HTR-8/SVneo (cell line): ENCODE measurements around the gene PNPLA7.
"Not testable (repeated sequence)": the region's sequence is repeated elsewhere in the genome, so short reads cannot be mapped to it uniquely, and the experiment has no call there.

ENCODE experiments used
- DNase-seq: peaks from one replicate; pipeline ENCODE4 v3.0.0; 2011; ENCODE audit warnings: low spot score, mixed read lengths; ENCODE audit not compliant: insufficient read length
- FAIRE-seq: peaks from 2 replicates; lab custom pipeline; 2011; peaks lifted over from hg19 to GRCh38; lab: Jason Lieb, UNC

PNPLA7 gene

GRCh38 chr9:137485343-137486140 is 64.7 kb downstream of the PNPLA7 start:
- FAIRE-seq (no peak), DNase-seq (no peak)

GRCh38 chr9:137484551-137485315 is 65.5 kb downstream of the PNPLA7 start:
- no peak for FAIRE-seq

GRCh38 chr9:137482094-137482781 is 68.0 kb downstream of the PNPLA7 start:
- DNase-seq, result peak; percentile 71
- peak; percentile 72 for FAIRE-seq

More at GRCh38 chr9:137484551-137485315, 65.5 kb downstream of the PNPLA7 start:
- DNase-seq, result no peak

GRCh38 chr9:137480686-137481683 is 69.2 kb downstream of the PNPLA7 start:
- DNase-seq (no peak), FAIRE-seq (no peak)

- DNase-seq (no peak), FAIRE-seq (no peak)
These were observed 70.1 kb downstream of the PNPLA7 start for GRCh38 chr9:137479892-137480685.

GRCh38 chr9:137478962-137479861 is 71.0 kb downstream of the PNPLA7 start:
- FAIRE-seq, result no peak
- no peak for DNase-seq

GRCh38 chr9:137478613-137478961 is 71.6 kb downstream of the PNPLA7 start:
- DNase-seq (no peak), FAIRE-seq (no peak)

GRCh38 chr9:137477778-137478612 is 72.2 kb downstream of the PNPLA7 start:
- FAIRE-seq, result no peak
- no peak for DNase-seq

- FAIRE-seq (no peak), DNase-seq (no peak)
These were observed 73.3 kb downstream of the PNPLA7 start for GRCh38 chr9:137476856-137477255.

GRCh38 chr9:137475666-137476065 is 74.5 kb downstream of the PNPLA7 start:
- FAIRE-seq (no peak), DNase-seq (no peak)

GRCh38 chr9:137474271-137474670 is 75.9 kb downstream of the PNPLA7 start:
- no peak for DNase-seq

GRCh38 chr9:137470785-137471184 is 79.4 kb downstream of the PNPLA7 start:
- no peak for FAIRE-seq
- no peak for DNase-seq

More at GRCh38 chr9:137474271-137474670, 75.9 kb downstream of the PNPLA7 start:
- FAIRE-seq, result no peak

- DNase-seq, result no peak
- no peak for FAIRE-seq
These were observed 82.3 kb downstream of the PNPLA7 start for GRCh38 chr9:137467896-137468295.

- DNase-seq (no peak), FAIRE-seq (no peak)
These were observed 83.0 kb downstream of the PNPLA7 start for GRCh38 chr9:137467161-137467581.

- DNase-seq, FAIRE-seq: not testable (repeated sequence)
These were observed 83.7 kb downstream of the PNPLA7 start for GRCh38 chr9:137466389-137467085.

- FAIRE-seq (no peak), DNase-seq (no peak)
These were observed 84.3 kb downstream of the PNPLA7 start for GRCh38 chr9:137465720-137466388.
